Epithelial cell of proximal tubule (primary cell): Measurements from ENCODE around the gene TOMM40. TPM values are rescaled to one million over a fixed set of nuclear protein-coding genes. Genes with fewer than 3 reads are reported as not detected.

Source experiments
- DNase-seq: peaks from one replicate; pipeline ENCODE4 v3.0.0-alpha.2; 2011; ENCODE audit warnings: low read depth
- H3K4me3 ChIP-seq: 2 replicates; pipeline ENCODE4 v1.5.1; 2011; ENCODE audit warnings: low read depth, mild to moderate bottlenecking, low read length
- total RNA-seq: library from RNA; depleted of rRNA; stranded (reverse); fragments of >200 nt; gene quantifications from 2 replicates; pipeline ENCODE4 v1.2.3, GENCODE V29; 2015
- TF ChIP-seq, protein P1 (sequence below): conservative IDR thresholded peaks from 2 replicates; pipeline ENCODE4 v1.5.1; 2012; ENCODE audit warnings: low read depth, mild to moderate bottlenecking, low read length

The TOMM40 gene
- 99.1 and 229 TPM in 2 replicates for total RNA-seq

DNA sequence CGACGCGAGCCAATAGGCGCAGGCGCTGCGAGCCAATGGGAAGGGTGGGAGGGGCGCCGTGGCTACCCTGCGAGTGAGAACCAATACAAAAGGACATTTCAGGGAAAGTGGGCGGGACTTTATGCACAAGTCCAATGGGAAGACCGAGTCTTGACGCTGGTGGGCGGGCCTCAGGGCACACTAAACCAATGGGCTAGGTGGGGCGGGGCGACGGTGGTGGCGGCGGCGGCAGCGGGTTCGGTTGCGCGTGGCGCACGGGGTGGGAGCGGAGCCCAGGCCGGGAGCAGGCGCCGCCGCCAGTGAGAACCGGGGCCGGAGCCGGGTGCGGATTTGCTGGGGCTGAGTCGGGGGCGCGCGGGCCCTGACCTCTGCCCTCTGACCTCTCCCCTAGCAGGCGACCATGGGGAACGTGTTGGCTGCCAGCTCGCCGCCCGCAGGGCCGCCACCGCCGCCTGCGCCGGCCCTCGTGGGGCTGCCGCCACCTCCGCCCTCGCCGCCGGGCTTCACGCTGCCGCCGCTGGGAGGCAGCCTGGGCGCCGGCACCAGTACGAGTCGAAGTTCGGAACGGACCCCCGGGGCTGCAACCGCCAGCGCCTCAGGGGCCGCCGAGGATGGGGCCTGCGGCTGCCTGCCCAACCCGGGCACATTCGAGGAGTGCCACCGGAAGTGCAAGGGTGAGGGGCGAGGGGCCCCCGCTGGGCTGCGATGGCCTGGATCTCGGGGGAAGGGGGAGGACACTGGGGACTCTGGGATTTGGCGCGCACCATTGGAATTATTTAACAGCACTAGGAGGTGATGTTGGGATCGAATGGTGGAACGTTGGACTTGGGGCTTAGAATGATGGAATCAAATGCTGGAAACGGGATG, at the start of gene TOMM40:
TOMM40 (plus strand) TSS at position 239 of the 867 bp plus-strand sequence; CDS start at position 401, 162 bp downstream.
- DNase-seq = no peak
- TF ChIP-seq, protein P1, sequence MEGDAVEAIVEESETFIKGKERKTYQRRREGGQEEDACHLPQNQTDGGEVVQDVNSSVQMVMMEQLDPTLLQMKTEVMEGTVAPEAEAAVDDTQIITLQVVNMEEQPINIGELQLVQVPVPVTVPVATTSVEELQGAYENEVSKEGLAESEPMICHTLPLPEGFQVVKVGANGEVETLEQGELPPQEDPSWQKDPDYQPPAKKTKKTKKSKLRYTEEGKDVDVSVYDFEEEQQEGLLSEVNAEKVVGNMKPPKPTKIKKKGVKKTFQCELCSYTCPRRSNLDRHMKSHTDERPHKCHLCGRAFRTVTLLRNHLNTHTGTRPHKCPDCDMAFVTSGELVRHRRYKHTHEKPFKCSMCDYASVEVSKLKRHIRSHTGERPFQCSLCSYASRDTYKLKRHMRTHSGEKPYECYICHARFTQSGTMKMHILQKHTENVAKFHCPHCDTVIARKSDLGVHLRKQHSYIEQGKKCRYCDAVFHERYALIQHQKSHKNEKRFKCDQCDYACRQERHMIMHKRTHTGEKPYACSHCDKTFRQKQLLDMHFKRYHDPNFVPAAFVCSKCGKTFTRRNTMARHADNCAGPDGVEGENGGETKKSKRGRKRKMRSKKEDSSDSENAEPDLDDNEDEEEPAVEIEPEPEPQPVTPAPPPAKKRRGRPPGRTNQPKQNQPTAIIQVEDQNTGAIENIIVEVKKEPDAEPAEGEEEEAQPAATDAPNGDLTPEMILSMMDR = no peak

DNA sequence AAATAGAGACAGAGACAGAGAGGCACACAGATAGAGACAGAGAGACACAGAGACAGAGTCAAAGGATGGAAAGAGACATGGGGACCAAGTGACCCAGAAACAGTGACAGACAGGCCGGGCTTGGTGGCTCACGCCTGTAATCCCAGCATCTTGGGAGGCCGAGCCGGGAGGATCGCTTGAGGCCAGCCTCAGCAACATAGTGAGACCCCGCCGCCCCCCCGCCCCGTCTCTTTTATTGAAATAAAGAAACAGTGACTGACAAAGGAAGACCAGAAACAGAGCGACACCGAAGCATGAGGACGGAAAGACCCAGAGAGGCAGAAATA, 45.8 kb upstream of the TOMM40 start:
- TF ChIP-seq, protein P1 = no peak
- no peak for DNase-seq
- peak overlapping the region; percentile 70 for H3K4me3 ChIP-seq

More for the DNA sequence above, at the start of gene TOMM40:
- peak within 1 kb of the TSS; percentile 84 for H3K4me3 ChIP-seq

- TF ChIP-seq, protein P1 = peak; percentile 81
- peak within 1 kb of the TSS; percentile 99 for H3K4me3 ChIP-seq
- peak; percentile 81 for DNase-seq
Measured at GRCh38 chr19:44845612-44846454, 45.2 kb upstream of the TOMM40 start, which contains the start of gene NECTIN2. NECTIN2 (plus strand) TSS chr19:44846297; CDS start chr19:44846526, 229 bp downstream.

GRCh38 chr19:44846455-44847143, 44.5 kb upstream of the TOMM40 start:
- H3K4me3 ChIP-seq = peak overlapping the region; percentile 99
- TF ChIP-seq, protein P1 = no peak
- no peak for DNase-seq

GRCh38 chr19:44847144-44848035, 43.7 kb upstream of the TOMM40 start:
- DNase-seq = no peak
- peak overlapping the region; percentile 99 for H3K4me3 ChIP-seq
- TF ChIP-seq, protein P1 = no peak
